Measurements from ENCODE around the gene KRT8.
"Not testable (repeated sequence)": the region's sequence is repeated elsewhere in the genome, so short reads cannot be mapped to it uniquely, and the experiment has no call there.

KRT8 gene

DNA sequence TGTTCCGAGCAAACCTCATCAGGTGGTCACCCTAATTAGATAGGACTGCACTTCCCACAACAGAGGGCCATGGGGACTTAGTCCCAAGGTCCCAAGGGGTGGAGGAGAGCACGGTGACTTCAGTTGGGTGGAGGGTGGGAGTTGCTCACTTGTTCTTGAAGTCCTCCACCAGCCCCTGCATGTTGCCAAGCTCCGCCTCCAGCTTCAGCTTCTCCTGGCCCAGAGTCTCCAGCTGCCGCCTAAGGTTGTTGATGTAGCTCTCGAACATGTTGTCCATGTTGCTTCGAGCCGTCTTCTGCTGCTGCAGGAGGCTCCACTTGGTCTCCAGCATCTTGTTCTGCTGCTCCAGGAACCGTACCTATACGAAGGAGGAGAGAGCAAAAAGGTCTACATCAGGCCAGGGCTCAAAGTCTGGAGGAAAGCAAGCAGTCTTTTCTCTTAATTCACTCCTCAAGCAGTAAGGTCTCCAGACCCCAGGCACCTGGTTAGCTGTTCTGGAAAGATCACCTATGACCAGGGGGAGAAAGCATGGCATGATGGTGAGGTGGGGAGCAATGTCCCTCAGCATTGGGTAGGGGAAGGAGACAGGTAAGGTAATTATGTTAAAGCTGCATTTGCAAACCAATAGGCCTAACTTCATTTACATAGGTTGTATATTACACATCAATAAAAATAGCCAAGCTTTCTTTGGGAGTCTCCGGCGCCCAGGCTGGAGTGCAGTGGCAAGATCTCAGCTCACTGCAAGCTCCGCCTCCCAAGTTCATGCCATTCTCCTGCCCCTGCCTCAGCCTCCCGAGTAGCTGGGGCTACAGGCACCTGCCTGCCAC, 2.9 kb downstream of the KRT8 start:
- DNase-seq (ENCODE audit: low read depth): no peak

DNA sequence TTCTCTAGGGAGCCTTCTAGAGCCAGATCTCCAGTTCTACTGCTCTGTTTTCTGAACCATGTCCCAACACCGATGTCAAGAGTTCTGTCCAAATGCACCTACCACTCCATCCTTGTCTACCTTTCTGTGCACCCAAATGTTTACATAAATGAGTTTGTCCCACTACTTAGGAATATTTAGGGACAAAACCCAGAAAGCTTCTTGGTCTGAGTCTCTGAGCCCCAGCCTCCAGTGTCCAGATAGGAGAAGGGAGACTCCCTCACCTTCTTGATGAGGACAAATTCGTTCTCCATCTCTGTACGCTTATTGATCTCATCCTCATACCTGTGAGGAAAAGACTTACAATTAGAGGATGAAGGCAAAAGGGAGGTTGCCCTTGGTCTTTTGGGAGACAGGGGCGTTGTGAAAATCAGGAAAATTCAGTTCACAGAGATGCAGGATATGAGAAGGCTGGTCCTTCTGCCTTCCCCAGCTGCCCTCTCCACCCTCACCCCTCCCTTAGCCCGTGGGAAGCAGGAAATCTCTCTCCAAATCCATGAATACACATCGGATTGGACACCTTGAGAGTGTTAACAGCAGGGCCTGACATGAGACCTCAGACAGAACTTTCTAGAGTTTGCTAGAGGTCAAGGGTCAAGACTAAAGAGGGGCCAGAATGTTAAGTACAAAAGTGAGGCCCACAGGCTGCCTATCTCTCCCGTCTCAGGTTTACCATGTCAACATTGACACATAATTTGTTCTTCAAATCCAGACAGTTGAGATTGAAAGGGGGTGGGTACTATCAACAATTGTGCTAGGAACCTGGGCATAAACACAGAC, 3.8 kb downstream of the KRT8 start:
- no peak for DNase-seq (ENCODE audit: low read depth)

DNA sequence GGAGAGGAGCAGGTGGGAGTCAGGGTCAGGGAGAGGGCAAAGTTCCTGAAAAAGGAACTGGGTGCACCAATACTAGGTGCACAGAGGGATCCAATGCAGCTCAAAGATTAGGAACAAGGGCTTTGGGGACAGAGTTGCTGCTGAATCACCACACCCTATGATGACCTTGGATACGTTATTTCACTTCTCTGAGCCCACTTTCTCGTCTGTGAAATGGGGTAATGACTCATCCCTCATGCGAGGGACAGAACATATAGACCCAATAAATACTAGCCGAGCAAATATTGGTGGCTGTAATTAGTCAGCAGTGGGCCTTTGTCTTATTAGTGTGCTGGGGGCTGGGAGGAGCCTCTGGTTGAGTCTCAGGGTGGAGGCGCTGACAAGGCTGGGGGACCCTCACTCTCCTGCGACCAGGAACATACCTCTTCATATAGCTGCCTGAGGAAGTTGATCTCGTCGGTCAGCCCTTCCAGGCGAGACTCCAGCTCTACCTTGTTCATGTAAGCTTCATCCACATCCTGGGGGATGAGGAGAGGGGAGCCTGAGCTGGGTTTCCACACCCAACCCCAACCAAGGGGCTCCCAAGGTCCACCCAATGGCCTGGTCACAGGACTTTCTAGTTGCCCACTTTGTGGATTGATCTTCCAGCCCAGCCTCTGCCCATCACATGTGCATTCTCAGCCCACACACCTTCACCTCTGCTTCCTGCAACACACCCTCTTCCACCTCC, 4.5 kb downstream of the KRT8 start:
- no peak for DNase-seq (ENCODE audit: low read depth)

DNA sequence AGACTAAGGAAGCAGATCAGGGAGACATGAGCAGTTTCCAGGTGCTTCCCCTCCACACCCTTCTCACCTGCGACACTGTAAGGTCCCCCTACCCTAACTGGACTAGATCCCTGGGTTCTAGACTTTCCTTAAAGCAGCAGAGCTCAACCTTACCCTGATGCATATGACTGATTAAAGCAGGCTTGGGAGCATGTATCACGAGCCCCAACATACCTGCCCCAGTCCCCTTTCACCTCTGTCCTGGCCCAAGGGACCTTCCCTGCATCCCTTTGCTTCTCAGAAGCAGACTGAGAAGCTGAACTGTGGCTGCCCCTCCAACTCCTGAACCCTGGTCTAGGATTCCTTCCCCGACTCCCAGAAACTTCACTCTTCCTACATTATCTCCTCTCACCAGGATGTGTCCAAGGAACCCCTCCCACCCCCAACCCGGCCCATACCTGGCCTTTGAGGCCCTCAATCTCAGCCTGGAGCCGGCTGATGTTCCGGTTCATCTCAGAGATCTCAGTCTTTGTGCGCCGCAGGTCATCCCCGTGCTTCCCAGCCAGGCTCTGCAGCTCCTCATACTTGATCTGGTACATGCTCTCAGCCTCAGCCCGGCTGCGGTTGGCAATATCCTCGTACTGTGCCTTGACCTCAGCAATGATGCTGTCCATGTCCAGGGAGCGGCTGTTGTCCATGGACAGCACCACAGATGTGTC, 5.4 kb downstream of the KRT8 start:
- DNase-seq (ENCODE audit: low read depth): no peak

DNA sequence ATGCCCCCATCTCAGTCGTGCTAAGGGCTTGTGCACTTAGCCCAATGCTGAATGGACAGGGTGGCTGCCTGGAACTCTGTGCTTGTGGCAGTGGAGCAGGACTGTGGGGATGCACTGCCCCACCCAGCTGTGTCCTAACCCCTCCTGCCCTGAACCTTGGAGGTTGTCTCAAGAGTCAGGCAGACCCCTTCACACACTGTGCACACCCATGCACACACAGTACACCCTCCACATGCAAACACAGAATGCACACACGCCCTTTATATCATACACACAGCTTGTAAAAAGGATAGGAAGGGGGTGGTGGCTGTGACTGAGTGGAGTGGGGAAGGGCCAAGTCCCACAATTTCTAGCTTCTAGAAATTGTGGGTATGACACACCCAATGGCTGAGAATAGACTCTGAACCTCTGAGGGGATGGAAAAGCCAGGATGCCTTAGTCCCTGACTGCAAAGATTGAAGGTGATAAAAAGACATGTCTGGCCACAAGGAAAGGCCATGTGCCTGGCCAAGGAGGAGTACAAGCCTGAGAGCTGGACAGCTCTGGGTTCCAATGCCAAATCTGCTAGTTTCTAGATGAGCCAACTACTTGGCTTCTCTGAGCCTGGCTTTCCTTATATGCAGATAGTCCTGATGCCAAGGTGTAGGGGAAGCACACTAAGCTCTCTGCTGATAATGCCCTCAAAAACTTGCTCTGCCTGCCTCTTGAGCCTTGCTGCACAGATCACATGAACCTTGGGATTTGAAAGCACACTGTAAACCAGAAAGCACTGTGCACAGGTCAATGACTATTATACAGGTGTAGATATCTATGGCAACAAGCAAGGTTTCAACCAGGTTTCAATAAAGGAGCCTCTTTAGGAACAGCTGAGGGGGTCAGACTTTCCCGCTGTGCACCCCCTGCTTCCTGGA, 8.4 kb downstream of the KRT8 start:
- no peak for DNase-seq (ENCODE audit: low read depth)

DNA sequence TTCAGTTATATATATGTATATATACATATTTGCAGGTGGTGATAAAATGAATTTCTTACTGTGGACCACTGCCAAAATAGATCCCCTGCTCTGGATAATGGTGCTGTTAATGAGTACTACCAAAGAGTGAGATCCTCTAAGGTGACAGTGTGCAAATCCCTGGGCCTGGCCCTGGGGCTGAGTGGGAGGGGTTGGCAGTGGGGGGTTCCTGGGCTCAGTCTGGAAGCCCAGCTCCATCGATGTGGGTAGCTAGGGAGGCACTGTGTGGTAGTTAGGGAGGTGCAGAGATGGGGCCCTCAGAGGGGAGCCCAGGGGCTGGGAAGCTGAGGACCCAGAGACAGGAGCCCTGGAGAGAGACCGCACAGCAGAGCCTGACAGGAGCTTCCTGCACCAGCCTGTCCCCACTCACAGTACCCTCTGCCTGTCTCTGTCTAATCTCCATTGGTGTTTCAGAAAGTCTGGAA, 9.1 kb downstream of the KRT8 start:
- no peak for DNase-seq (ENCODE audit: low read depth)

DNA sequence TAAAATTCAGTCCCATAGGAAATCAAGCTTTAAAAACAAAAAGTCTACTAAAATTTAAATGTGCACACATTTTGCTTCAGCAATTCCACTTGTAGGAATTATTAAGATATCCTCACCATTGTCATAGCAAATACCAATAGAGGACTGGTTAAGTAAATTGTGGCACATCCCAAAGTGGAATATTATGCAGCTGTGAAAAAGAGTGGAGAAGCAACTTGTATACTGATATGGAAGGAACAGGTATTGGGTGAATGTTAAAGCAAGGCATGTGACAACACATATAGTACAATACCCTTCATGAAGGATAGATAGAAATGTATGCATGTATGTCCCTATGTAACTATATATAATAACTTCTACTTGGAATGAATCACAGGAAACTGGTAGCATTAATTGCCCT, 11.9 kb downstream of the KRT8 start:
- DNase-seq (ENCODE audit: low read depth): no peak

DNA sequence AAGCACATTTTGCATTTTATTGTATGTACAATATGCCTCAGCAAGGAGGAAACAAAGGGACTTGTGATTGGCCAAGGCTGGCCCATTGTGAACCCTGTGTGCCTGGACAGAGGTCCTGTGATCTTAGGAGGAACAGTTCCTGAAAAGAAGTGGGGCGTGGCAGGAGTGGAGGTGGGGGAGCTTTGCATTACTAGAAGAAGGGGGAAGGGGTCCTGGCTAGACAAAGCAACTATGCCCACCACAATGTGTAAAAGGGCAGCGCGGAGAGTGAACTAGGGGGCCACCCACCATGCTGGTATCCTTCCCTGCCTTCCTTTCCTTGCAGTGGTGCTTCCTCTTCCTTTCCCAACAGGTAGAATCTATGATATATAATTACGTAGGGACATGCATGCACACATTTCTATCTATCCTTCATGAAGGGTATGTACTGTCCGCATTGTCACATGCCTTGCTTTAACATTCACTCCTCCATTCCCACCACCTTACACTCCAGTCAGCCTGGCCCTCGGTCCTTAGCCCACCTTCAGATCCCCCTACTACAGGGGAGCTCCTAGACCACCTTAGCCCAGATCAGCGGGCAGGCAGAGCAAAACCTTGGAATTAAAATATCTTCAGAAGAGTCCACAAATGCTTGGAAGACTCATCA, 12.5 kb downstream of the KRT8 start:
- DNase-seq (ENCODE audit: low read depth): no peak

DNA sequence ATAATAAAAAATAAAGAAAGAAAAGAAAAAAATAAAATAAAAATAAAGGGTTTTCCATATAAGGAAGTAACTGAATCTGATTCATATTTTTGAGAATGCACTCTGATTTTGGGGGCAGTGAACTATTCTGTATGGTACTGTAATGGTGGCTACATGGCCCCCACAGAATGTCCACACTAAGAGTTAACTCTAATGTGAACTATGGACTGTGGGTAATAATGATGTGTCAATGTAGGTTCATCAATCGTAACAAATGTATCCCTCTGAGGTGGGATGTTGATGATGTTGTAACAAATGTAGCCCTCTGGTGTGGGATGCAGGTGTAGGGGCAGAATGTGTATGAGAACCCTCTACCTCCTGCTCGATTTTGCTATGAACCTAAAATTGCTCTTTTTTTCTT, 13.8 kb downstream of the KRT8 start:
- no peak for DNase-seq (ENCODE audit: low read depth)

DNA sequence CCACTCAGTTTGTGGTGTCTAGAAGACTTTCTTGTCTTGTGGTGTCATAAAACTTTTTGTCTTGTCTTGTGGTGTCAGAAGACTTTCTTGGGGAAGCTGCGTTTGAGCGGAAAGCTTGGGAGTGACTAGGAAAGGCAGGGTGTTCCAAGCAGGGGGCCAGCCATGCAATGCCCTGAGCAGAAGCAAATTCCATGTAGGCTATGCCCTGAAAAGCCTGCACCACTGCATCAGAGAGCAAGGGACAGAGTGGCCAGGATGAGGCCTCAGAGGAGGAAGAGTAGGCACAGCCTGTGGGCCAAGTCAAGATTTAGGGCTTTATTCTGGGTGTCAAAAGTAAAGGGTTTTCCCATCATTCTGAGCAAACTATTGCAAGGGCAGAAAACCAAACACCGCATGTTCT, 14.5 kb downstream of the KRT8 start:
- no peak for DNase-seq (ENCODE audit: low read depth)

DNA sequence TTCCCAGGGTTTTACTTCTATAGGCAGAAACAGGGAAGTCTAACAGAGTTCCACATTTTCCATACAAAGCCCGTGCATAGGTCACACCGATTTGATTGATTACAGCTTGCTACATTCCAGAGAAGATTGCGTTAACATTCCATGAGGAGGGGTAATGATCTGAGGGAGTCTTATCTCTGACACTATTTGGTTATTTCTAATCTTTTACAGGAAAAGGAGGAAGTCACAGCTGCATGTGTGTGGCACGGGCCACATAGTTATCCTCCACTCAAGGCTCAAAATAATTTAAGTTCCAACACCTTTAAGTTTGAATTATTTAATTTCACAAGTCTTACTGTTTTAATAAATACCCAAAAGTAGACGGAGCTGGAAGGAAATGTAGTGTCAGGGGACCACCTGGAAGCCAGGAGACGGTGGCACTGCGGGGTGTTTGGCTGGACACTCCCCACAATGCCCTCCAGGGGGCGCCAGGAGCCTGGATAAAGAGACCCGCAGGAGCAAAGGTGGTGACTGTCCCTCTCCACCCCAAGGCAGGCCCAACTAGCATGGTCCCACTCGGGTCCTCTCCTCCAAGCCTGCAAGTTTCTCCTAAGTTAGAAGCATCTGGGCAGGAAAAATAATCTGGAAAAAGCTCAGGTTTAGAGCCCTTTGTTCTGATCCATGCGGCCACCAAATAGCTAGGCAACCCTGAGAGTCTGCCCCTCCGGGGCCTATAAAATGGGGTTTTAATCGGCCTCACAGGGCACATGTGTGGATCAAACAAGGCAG, 20.2 kb downstream of the KRT8 start:
- DNase-seq (ENCODE audit: low read depth): peak; percentile 75

DNA sequence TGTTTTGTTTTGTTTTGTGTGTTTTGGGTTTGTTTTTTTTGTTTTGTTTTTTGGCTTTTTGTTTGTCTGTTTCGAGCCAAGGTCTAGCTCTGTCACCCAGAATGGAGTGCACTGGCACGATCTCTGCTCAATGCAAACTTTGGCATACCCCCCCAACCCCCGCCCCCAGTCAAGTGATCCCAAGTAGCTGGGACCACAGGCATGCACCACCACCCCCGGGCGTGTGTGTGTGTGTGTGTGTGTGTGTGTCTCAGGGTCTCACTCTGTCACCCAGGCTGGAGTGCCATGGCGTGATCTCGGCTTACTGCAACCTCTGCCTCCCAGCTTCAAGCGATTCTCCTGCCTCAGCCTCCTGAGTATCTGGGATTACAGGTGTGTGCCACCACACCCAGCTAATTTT, 24.4 kb downstream of the KRT8 start:
- DNase-seq (ENCODE audit: low read depth): not testable (repeated sequence)

DNA sequence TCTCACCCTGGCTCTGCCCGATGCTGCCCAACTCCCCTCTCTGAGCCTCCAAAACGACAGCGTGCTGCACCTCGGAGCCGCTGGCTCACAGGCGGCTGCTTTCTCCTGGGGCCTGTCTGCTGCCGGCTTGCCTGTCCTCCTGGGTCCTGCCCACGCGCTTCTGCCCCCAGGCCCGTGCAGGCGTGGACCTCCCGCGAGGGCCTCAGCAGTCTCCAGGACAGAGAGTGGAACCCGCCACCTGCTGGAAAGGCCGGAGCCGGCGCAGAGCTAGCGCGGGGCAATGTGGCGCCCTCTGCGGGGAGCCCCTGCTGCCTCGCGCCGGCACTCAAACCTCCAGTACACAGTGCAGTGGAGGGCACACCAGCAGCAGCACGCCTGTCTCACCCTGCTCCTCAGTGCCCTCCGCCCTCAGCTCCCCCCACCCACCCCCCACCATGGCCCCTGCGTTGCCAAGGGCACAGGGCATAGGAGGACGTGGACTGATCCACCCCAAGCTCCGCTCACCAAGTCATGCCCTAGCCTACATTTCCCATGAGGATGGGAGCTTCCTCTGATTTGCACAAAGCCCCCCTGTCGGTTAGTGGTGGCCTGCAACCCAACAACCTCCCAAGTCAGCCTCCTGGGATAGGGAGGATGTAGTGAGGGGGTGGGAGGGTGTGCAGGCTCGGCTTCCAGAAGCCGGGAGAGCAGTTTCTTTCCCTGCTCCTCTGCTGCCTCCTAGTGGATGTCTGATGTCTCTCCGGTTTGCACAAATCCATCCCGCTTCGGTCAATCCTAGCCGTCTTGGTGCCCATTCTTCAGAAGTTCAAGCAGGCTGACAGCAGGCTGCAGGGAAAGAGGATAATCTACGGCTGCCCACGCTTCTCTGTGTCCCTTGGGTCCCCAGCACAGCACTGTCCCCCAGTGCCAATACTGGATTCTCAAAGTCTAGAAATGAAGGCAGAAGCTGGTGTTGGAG, 25.2 kb downstream of the KRT8 start:
- DNase-seq (ENCODE audit: low read depth): no peak

DNA sequence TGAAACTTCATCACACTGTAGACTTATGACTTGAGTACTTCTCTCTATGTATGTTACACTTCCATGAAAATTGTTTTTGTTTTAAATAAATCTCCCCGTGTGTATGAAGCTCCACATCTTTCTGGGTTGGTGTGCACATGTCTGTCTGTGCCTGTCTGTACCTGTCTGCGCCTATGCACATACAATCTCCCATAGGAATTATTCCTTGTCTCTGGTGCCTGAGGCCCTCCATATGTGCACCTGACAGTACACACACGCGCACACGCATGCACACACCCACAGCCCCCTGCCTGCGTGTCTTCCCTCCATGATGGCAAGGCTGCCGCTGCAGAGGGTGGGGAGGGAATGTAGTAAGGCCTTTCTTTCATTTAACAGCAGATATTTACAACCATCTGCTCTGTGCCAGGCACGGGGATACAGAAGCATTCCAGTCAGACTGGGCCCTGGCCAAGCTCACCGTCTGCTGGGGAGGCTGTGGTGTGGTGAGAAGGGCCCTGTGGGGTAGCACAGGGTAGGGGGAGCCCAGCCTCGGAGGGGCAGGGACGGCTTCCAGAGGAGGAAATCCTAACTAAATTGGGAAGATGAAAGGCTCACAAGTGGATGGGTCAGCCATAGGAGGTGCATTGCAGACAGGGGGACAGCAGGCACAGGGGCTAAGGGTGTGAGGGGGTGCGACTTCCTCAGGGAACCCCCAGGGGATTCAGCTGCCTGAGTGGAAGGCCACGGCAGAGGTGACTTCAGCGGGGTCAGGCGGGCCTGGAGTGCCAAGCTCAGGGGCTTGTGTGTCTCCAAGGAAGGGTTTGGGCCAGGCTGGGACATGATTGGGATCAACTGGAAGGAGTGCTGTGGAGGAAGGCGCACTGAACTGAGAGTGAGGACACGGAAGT, 26.1 kb downstream of the KRT8 start:
- DNase-seq (ENCODE audit: low read depth): no peak

DNA sequence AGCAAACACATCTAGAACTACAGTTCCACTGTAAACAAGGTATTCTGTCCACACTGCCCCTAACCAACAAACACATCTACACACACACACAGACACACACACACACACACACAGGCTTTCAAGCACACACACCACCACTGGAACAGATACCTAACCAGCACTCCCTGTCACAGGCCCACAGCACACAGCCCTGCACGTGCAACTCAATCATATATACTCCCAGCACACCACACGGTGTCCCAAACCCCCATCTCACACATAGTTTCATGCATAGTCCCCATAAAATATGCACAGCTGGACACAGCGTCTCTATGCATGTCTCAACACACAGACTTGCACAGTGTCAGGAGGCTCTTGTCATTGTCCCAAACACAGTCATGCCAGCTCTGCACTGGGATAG, 27.6 kb downstream of the KRT8 start:
- DNase-seq (ENCODE audit: low read depth): no peak

DNA sequence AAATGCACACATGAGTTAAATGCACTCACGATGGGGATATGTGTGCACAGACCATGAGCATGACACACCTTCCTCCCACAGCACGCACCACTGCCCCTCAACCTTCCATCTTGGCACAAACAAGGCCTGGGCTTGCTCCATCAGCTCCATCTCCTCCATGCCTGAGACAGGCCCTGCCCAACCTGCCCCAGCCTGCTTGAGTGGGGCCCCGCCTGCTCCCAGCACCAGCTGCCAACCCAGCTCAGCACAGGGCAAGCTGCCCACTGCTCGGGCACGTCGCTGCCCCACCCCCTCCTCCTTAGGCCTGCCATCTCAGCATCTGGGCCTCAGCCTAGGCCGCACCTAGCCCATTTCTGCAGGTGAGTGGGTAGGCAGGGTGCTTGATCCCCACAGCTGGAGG, 28.5 kb downstream of the KRT8 start:
- no peak for DNase-seq (ENCODE audit: low read depth)

Data from stimulated activated CD8-positive, alpha-beta memory T cell treated with anti-CD3 and anti-CD28 coated beads, Interleukin-7, amount 100 ng/mL, for 24 hours (primary cell).